Measurements from ENCODE around the gene CD209. TPM values are rescaled to one million over a fixed set of nuclear protein-coding genes. Genes with fewer than 3 reads are reported as not detected.

Gene CD209
- total and polyA plus RNA-seq, 2 experiments from 2014 or later, result not detected

GRCh38 chr19:7742575-7742974 lies 4.8 kb downstream of the CD209 start:
- Histone ChIP-seq H3K4me2 (no peak overlapping the region), H3K27ac (no peak overlapping the region), H3K79me2 (no peaks in the 10 kb centered on the region), H3K4me3 (no peak overlapping the region), H3K4me1 (ENCODE audit: insufficient read depth) (no peaks in the 10 kb centered on the region), H3K36me3 (replicated peaks; ENCODE audit: insufficient read depth, low read depth) (no peaks in the 10 kb centered on the region), H3K27me3 (peaks cover 4% of the 10 kb centered on the region), H2AFZ (no peak overlapping the region), H3K9me3 (ENCODE audit: low read depth) (no peaks in the 10 kb centered on the region), H4K20me1 (ENCODE audit: insufficient read depth, poor library complexity, severe bottlenecking) (no peaks in the 10 kb centered on the region), H3K9me2 (replicated peaks; ENCODE audit: insufficient read depth) (no peaks in the 10 kb centered on the region)
- WGBS (ENCODE audit: low lambda C conversion rate, missing lambda C conversion rate), result 62% methylated on average over 2 of the region's 2 CpGs
- no peak for DNase-seq (ENCODE audit: low spot score)
- no peak for TF ChIP-seq EZH2phosphoT487 (IDR thresholded peaks at IDR 0.05; ENCODE audit: low read depth, severe bottlenecking, unreplicated experiment)
- TF ChIP-seq EZH2 (IDR thresholded peaks at IDR 0.05; ENCODE audit: borderline replicate concordance), result no peak
- TF ChIP-seq CTCF (IDR thresholded peaks at IDR 0.05; ENCODE audit: poor library complexity), result no peak

GRCh38 chr19:7740682-7741054 lies 6.7 kb downstream of the CD209 start:
- Histone ChIP-seq H3K4me3 (no peak overlapping the region), H4K20me1 (ENCODE audit: insufficient read depth, poor library complexity, severe bottlenecking) (no peaks in the 10 kb centered on the region), H3K27me3 (peaks cover 10% of the 10 kb centered on the region), H3K9me2 (replicated peaks; ENCODE audit: insufficient read depth) (no peaks in the 10 kb centered on the region), H3K36me3 (replicated peaks; ENCODE audit: insufficient read depth, low read depth) (no peaks in the 10 kb centered on the region), H2AFZ (no peak overlapping the region), H3K4me1 (ENCODE audit: insufficient read depth) (no peaks in the 10 kb centered on the region), H3K4me2 (no peak overlapping the region), H3K9me3 (ENCODE audit: low read depth) (no peaks in the 10 kb centered on the region), H3K79me2 (no peaks in the 10 kb centered on the region), H3K27ac (no peak overlapping the region)
- WGBS (ENCODE audit: low lambda C conversion rate, missing lambda C conversion rate), result 93% methylated on average over 6 of the region's 6 CpGs
- TF ChIP-seq CTCF (IDR thresholded peaks at IDR 0.05; ENCODE audit: poor library complexity), result no peak
- no peak for DNase-seq (ENCODE audit: low spot score)

- no peaks in the 10 kb centered on the region for H4K20me1 ChIP-seq (ENCODE audit: insufficient read depth, poor library complexity, severe bottlenecking)
- 84% methylated on average over 19 of the region's 19 CpGs for WGBS (ENCODE audit: low lambda C conversion rate, missing lambda C conversion rate)
- no peak overlapping the region for H2AFZ ChIP-seq
- peaks cover 14% of the 10 kb centered on the region for H3K27me3 ChIP-seq
- H3K27ac ChIP-seq, result no peak overlapping the region
- H3K36me3 ChIP-seq (replicated peaks; ENCODE audit: insufficient read depth, low read depth), result no peaks in the 10 kb centered on the region
- no peaks in the 10 kb centered on the region for H3K4me1 ChIP-seq (ENCODE audit: insufficient read depth)
- H3K4me3 ChIP-seq, result no peak overlapping the region
- no peaks in the 10 kb centered on the region for H3K9me2 ChIP-seq (replicated peaks; ENCODE audit: insufficient read depth)
- no peak for DNase-seq (ENCODE audit: low spot score)
- no peaks in the 10 kb centered on the region for H3K9me3 ChIP-seq (ENCODE audit: low read depth)
- TF ChIP-seq CTCF (IDR thresholded peaks at IDR 0.05; ENCODE audit: poor library complexity) (no peak), EZH2phosphoT487 (IDR thresholded peaks at IDR 0.05; ENCODE audit: low read depth, severe bottlenecking, unreplicated experiment) (no peak), EZH2 (IDR thresholded peaks at IDR 0.05; ENCODE audit: borderline replicate concordance) (no peak)
- H3K4me2 ChIP-seq, result no peak overlapping the region
- H3K79me2 ChIP-seq, result no peaks in the 10 kb centered on the region
Measured at GRCh38 chr19:7739801-7740681, 7.3 kb downstream of the CD209 start.

All from hepatocyte (in vitro differentiated cells).